Adipocyte (in vitro differentiated cells): ENCODE measurements around the gene PRKCE.
A peak's percentile ranks its signal among the peaks of the same experiment; 100 is the strongest.

ENCODE experiments used
- DNase-seq: peaks from one replicate; pipeline ENCODE4 v3.0.0-alpha.2; 2015; ENCODE audit warnings: low read depth
- H3K27me3 ChIP-seq: replicated peaks from 2 replicates; pipeline ENCODE4 v1.7.0; 2013; ENCODE audit warnings: mild to moderate bottlenecking, low read length, moderate library complexity; ENCODE audit not compliant: control insufficient read depth, insufficient read depth
- H3K36me3 ChIP-seq: 2 replicates; pipeline ENCODE4 v1.7.0; 2013; ENCODE audit warnings: low read length, mild to moderate bottlenecking, moderate library complexity; ENCODE audit not compliant: control insufficient read depth, insufficient read depth, severe bottlenecking
- H3K4me1 ChIP-seq: 2 replicates; pipeline ENCODE4 v1.7.0; 2013; ENCODE audit warnings: mild to moderate bottlenecking, low read length, moderate library complexity; ENCODE audit not compliant: control insufficient read depth, insufficient read depth
- H3K4me3 ChIP-seq: 2 replicates; pipeline ENCODE4 v1.7.0; 2013; ENCODE audit warnings: mild to moderate bottlenecking, low read length, moderate library complexity
- H3K9ac ChIP-seq: 2 replicates; pipeline ENCODE4 v1.7.0; 2013; ENCODE audit warnings: mild to moderate bottlenecking, low read length, moderate library complexity
- H3K9me3 ChIP-seq: 2 replicates; pipeline ENCODE4 v1.7.0; 2013; ENCODE audit warnings: mild to moderate bottlenecking, low read length, moderate library complexity; ENCODE audit not compliant: control insufficient read depth

PRKCE gene

GRCh38 chr2:46073540-46074046 is 422.1 kb downstream of the PRKCE start:
- no peaks in the 10 kb centered on the region for H3K9me3 ChIP-seq
- peaks cover 18% of the 10 kb centered on the region for H3K4me1 ChIP-seq
- H3K36me3 ChIP-seq, result no peaks in the 10 kb centered on the region
- peak; percentile 94 for DNase-seq
- no peaks in the 10 kb centered on the region for H3K27me3 ChIP-seq
- H3K9ac ChIP-seq, result peak overlapping the region; percentile 58
- H3K4me3 ChIP-seq, result peak overlapping the region; percentile 21

- Histone ChIP-seq H3K9ac (no peak overlapping the region), H3K27me3 (no peaks in the 10 kb centered on the region), H3K4me3 (no peak overlapping the region), H3K9me3 (no peaks in the 10 kb centered on the region), H3K36me3 (no peaks in the 10 kb centered on the region), H3K4me1 (peaks cover 18% of the 10 kb centered on the region)
- DNase-seq, result no peak
Observed at GRCh38 chr2:46074501-46074900, 423.0 kb downstream of the PRKCE start.

GRCh38 chr2:46075848-46076247 is 424.4 kb downstream of the PRKCE start:
- Histone ChIP-seq H3K36me3 (no peaks in the 10 kb centered on the region), H3K4me1 (peaks cover 18% of the 10 kb centered on the region), H3K9ac (no peak overlapping the region), H3K27me3 (no peaks in the 10 kb centered on the region), H3K4me3 (no peak overlapping the region), H3K9me3 (no peaks in the 10 kb centered on the region)
- peak; percentile 23 for DNase-seq

GRCh38 chr2:46076251-46076650 is 424.8 kb downstream of the PRKCE start:
- no peak overlapping the region for H3K9ac ChIP-seq
- H3K36me3 ChIP-seq, result no peaks in the 10 kb centered on the region
- H3K4me1 ChIP-seq, result peaks cover 18% of the 10 kb centered on the region
- no peaks in the 10 kb centered on the region for H3K9me3 ChIP-seq
- no peaks in the 10 kb centered on the region for H3K27me3 ChIP-seq
- no peak overlapping the region for H3K4me3 ChIP-seq
- peak; percentile 58 for DNase-seq

- DNase-seq, result peak; percentile 25
- H3K36me3 ChIP-seq, result no peaks in the 10 kb centered on the region
- H3K9me3 ChIP-seq, result no peaks in the 10 kb centered on the region
- H3K4me1 ChIP-seq, result peaks cover 18% of the 10 kb centered on the region
- no peak overlapping the region for H3K9ac ChIP-seq
- no peaks in the 10 kb centered on the region for H3K27me3 ChIP-seq
- H3K4me3 ChIP-seq, result no peak overlapping the region
Observed at GRCh38 chr2:46076875-46077274, 425.4 kb downstream of the PRKCE start.

- Histone ChIP-seq H3K9me3 (no peaks in the 10 kb centered on the region), H3K36me3 (no peaks in the 10 kb centered on the region), H3K4me1 (peaks cover 16% of the 10 kb centered on the region), H3K27me3 (no peaks in the 10 kb centered on the region), H3K9ac (no peak overlapping the region), H3K4me3 (no peak overlapping the region)
- DNase-seq, result no peak
Observed at GRCh38 chr2:46077522-46078107, 426.1 kb downstream of the PRKCE start.

- Histone ChIP-seq H3K4me3 (no peak overlapping the region), H3K36me3 (no peaks in the 10 kb centered on the region), H3K9ac (no peak overlapping the region), H3K9me3 (no peaks in the 10 kb centered on the region), H3K27me3 (no peaks in the 10 kb centered on the region), H3K4me1 (peaks cover 3% of the 10 kb centered on the region)
- DNase-seq, result no peak
Observed at GRCh38 chr2:46079985-46080560, 428.6 kb downstream of the PRKCE start.

GRCh38 chr2:46082531-46083485 is 431.3 kb downstream of the PRKCE start:
- Histone ChIP-seq H3K9ac (no peak overlapping the region), H3K36me3 (peaks cover 8% of the 10 kb centered on the region), H3K4me3 (no peak overlapping the region), H3K27me3 (no peaks in the 10 kb centered on the region), H3K4me1 (peaks cover 3% of the 10 kb centered on the region), H3K9me3 (no peaks in the 10 kb centered on the region)
- DNase-seq, result peak; percentile 94

- H3K27me3 ChIP-seq, result no peaks in the 10 kb centered on the region
- H3K9ac ChIP-seq, result no peak overlapping the region
- H3K36me3 ChIP-seq, result peaks cover 23% of the 10 kb centered on the region
- H3K4me1 ChIP-seq, result peaks cover 3% of the 10 kb centered on the region
- H3K4me3 ChIP-seq, result no peak overlapping the region
- no peak for DNase-seq
- no peaks in the 10 kb centered on the region for H3K9me3 ChIP-seq
Observed at GRCh38 chr2:46086578-46087070, 435.1 kb downstream of the PRKCE start.

GRCh38 chr2:46087492-46087891 is 436.0 kb downstream of the PRKCE start:
- H3K36me3 ChIP-seq, result peaks cover 23% of the 10 kb centered on the region
- H3K4me1 ChIP-seq, result peaks cover 3% of the 10 kb centered on the region
- H3K27me3 ChIP-seq, result no peaks in the 10 kb centered on the region
- H3K9ac ChIP-seq, result no peak overlapping the region
- H3K9me3 ChIP-seq, result no peaks in the 10 kb centered on the region
- no peak overlapping the region for H3K4me3 ChIP-seq
- no peak for DNase-seq

GRCh38 chr2:46091004-46091403 is 439.5 kb downstream of the PRKCE start:
- no peak for DNase-seq
- no peaks in the 10 kb centered on the region for H3K4me1 ChIP-seq
- no peak overlapping the region for H3K9ac ChIP-seq
- no peaks in the 10 kb centered on the region for H3K27me3 ChIP-seq
- H3K36me3 ChIP-seq, result peaks cover 31% of the 10 kb centered on the region
- H3K4me3 ChIP-seq, result no peak overlapping the region
- peaks cover 10% of the 10 kb centered on the region for H3K9me3 ChIP-seq
